ENCODE measurements around the gene NFASC. TPM values are rescaled to one million over a fixed set of nuclear protein-coding genes. Genes with fewer than 3 reads are reported as not detected.

NFASC gene
- total RNA-seq, 1 experiment from 2014 or later, result 7.8 TPM

DNA sequence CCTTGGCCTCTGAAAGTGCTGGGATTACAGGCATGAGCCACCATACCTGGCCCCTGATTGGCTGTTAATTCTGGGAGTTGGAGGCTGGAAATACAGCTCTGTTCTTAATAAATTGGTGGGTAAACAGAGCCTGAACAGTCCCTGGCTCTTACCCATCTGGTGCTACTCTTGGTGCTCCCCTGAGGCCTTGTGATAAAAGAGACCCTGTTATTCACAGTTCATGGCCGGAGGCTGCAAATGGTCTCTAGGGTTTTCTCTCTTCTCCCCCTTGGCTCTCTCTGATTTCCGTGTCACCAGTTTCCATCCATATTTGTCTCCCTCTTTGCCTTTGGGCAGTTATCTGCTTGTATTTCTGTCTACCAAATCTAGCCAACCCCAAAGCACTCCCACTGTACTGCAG lies 17.2 kb downstream of the NFASC start:
- no peak for DNase-seq (ENCODE audit: low read depth)

- no peak for DNase-seq (ENCODE audit: low read depth)
Observed at GRCh38 chr1:204888294-204888693, 17.6 kb downstream of the NFASC start.

DNA sequence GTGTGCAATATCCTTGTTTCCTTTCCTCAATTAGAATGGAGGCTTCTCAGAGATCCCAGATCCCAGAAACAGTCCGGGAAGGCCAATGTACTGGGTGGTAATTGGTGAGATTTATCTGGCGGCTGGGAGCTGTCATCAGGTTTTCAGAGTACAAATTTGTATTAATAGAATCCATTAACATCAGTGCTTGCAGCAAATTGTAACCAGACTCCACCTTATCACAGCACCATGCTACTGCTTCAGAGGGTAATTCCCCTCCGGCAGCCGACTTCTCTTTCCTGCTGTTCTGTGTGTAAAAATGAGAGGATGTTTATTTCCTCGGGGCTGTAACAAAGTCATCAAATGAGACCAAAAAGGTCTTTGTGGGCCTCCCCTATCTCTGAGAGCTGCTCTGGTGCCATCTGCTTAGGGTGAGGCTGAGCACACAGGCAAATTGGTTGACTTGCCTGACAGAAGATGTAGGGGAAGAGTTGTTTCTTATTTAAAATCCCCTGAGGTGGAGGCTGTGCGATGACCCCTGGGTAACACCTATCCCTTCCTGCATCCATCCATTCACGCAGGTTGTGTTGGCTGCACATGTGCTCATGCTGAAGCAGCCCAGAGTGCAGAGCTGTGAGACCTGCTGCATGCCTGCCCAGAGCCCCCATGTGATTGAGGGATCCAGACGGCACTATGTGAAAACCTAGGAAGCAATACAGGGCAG lies 19.2 kb downstream of the NFASC start:
- no peak for DNase-seq (ENCODE audit: low read depth)

- peak; percentile 21 for DNase-seq (ENCODE audit: low read depth)
Observed at GRCh38 chr1:204891860-204892259, 21.2 kb downstream of the NFASC start.

DNA sequence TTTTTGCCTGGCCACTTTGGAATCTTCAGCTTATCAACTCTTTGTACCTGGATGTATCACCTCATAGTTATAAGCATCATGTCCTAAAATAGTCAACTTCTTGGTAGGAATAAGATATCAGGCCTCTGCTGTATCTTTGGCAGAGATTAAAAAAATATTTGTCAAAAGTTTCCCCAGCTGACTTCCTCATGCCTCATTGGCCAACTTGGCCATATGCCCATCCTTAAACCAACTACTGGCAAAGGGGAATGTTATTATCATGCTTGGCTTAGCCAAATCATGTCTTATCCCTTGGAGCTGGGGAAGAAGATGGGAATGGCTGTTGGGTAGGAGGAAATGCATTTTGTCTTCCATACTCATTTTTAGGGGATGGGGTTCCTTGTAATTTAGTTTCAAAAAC lies 23.4 kb downstream of the NFASC start:
- no peak for DNase-seq (ENCODE audit: low read depth)

DNA sequence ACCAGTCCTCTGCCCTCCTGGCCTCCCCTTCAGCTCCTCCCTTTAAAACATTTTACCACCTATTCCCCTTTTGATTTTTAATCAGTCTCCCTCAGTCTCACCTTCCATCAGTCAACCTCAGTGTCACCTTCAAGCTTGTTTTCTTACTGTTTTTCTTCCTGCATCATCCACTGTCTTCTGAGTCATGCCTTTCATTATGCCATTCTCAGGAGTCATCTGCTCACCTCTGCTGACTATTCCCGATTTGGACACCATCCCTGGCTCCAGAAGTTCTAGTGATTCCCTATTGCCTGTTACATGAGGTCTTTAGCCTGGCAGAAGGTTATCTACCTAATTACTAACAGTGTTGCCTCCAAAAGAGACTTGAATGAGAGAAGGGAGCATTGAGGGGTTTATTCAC lies 23.9 kb downstream of the NFASC start:
- DNase-seq (ENCODE audit: low read depth), result no peak

- DNase-seq (ENCODE audit: low read depth), result no peak
Observed at GRCh38 chr1:204896023-204896422, 25.4 kb downstream of the NFASC start.

DNA sequence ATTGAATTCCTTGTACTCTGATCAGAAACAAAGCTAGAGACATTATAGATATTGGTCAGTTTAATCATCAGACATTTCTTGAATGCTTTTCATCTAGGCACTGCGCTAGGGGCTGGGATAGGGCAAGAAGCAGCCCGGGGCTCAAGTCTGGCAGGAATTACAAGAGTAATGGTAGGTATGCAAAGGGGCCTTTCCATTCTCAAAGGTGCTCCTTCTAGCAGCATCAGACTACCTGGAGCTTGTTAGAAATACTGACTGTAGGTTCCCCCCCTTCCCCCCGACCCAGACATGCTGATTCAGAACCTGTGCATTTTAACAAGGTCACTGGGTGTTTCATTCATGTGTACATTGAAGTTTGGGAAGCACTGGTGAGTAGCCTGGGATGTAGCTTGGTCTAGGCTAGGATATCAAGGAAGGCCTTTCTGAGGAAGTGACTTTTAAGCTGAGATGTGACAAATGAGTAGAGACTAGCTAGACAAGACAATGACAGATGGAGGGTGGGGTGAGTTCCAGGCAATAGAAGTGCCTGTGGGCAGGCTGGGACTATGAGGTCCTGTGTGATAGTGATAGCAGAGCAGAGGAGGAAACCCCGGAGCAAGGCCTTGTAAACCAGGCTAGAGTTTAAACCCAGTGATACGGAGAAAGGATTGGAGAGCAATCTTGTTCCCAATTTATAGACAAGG lies 26.3 kb downstream of the NFASC start:
- DNase-seq (ENCODE audit: low read depth), result no peak

- DNase-seq (ENCODE audit: low read depth), result no peak
Observed at GRCh38 chr1:204900721-204901120, 30.1 kb downstream of the NFASC start.

- DNase-seq (ENCODE audit: low read depth), result no peak
Observed at GRCh38 chr1:204902671-204903070, 32.0 kb downstream of the NFASC start.

GRCh38 chr1:204904228-204904810 lies 33.7 kb downstream of the NFASC start:
- DNase-seq (ENCODE audit: low read depth), result no peak

DNA sequence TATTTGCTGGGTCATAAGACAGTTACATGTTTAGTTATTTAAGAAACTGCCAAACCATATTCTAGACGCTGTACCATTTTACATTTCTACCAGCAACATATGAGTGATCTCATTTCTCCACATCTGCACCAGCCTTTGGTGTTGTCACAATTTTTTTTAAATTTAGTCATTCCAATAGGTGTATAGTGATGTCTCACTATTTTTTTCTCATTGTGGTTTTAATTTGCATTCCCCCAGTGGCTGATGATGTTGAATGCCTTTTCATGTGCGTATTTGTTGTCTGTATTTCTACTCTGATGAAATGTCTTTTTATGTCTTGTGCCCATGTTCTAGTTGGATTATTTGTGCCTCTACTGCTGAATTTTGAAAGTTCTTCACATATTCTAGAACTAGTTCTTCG lies 38.4 kb downstream of the NFASC start:
- DNase-seq (ENCODE audit: low read depth), result peak; percentile 57

- peak; percentile 45 for DNase-seq (ENCODE audit: low read depth)
Observed at GRCh38 chr1:204915861-204916495, 45.3 kb downstream of the NFASC start.

DNA sequence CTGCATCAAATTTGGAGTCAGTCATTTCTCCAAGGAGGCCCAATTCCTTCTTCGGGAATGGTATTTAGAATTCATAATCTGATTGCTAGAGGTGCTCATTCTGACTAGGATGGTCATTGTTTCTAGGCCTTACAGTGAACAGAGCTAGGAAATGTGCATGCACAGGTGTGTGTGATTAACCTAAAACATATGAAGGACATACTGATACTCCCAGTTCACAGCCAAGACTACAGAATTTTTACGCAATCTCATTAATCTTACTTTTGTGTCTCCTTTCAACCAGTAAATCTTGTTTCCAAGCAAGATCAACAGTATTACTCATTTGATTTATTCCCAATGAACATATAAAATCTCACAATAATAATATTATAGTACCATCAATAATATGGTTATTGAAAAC lies 47.1 kb downstream of the NFASC start:
- DNase-seq (ENCODE audit: low read depth), result no peak

DNA sequence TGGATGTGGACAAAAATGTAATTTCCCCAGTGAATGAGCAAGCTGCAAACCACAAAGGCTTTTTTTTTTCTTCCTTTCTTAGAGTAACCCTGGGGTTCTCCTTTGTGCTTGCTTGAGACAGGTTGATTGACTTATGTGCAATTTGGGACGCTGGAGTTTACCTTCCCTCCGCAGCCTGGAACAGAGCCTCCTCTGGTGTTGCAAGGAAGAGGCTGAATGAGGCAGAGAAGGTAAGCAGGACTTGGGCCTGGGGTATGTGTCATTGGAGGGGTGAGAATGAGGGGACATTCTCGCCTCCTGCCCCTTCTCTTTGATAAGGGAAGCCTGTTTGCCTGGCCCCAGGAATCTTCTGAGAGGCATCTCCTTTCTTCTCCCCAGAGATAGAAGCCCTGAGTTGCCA lies 49.8 kb downstream of the NFASC start:
- no peak for DNase-seq (ENCODE audit: low read depth)

- no peak for DNase-seq (ENCODE audit: low read depth)
Observed at GRCh38 chr1:204920967-204921366, 50.3 kb downstream of the NFASC start.

GRCh38 chr1:204921855-204922516 lies 51.3 kb downstream of the NFASC start:
- DNase-seq (ENCODE audit: low read depth), result no peak

- no peak for DNase-seq (ENCODE audit: low read depth)
Observed at GRCh38 chr1:204923201-204923600, 52.5 kb downstream of the NFASC start.

GRCh38 chr1:204923626-204924012 lies 53.0 kb downstream of the NFASC start:
- no peak for DNase-seq (ENCODE audit: low read depth)

DNA sequence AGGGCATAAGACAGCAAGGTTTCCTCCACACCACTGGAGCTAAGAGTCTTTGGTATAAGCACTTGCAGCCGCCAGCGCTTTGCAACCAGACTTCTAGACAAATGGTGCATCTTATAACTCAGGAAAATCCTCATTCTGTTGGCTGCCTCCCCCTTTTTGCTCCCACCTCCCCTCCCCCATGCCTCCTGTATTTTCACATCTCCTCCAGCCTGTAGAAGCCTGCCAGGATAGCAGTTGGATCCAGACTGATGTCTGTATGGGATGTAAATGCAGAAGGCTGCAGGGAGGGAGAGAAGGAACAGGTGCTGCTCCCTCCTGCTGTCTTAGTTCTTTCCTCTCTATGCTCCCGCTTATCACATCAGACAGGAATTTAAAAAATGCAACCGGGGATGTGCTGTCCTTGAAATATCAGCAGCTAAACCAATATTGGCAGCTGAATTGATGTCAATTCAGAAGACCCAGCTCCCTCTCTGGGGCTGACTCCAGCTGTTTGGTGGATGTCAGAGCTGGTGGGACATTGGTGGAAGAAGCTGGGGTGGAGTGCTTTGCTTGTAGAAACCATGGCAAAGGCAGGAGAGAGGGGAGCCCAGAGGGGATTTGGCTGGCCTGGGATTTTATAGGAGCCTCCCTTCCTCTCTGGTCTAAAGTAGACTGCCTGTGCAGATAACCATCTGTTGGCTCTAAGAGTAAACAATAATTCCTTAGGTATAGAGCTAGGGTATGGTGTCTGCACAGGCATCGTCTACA lies 53.5 kb downstream of the NFASC start:
- peak; percentile 51 for DNase-seq (ENCODE audit: low read depth)

- DNase-seq (ENCODE audit: low read depth), result no peak
Observed at GRCh38 chr1:204925701-204926100, 55.0 kb downstream of the NFASC start.
